Epithelial cell of esophagus (primary cell): ENCODE results near the gene ABAT.

ENCODE experiments used
- DNase-seq: peaks from one replicate; pipeline ENCODE4 v3.0.0; 2010; ENCODE audit warnings: low read depth
- H3K4me3 ChIP-seq: 2 replicates; pipeline ENCODE4 v1.5.1; 2011; ENCODE audit warnings: mild to moderate bottlenecking, low read length, control low read depth
- CTCF ChIP-seq: IDR thresholded peaks from 2 replicates; pipeline ENCODE4 v1.5.1; 2011; ENCODE audit warnings: low read depth, mild to moderate bottlenecking, low read length, control low read depth, inconsistent platforms; ENCODE audit not compliant: insufficient read depth; ENCODE audit errors: missing control alignments

Gene ABAT

DNA sequence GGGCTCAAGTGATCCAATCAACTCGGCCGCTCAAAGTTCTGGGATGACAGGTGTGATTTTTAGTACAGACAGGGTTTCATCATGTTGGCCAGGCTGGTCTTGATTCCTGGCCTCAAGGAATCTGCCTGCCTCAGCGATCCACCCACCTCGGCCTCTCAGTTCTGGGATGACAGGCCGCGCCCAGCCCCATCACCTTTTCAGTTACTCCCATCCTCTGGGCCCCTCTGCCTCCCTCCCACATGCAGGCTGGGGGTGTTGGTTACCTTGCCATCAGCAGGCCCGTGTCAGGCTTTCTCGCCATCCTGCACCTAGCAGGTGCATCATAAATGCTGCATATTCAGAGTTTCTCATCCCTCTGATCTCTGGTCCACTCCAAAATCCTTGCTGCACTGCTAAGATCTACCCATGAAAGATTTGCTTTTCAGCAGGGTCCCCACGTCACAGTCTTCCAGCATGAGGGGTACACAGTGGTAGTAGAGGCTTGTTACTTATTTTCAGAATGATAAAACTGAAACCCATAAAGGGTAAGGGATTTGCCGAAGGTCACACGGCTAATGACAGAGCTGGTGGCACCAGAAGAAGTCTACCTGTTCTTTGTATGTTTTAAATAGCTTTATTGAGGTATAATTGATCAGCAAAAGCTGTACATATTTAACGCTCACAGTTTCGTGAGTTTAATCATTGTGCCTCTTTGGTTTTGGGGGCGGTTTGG is 139.8 kb downstream of the ABAT start:
- no peak for DNase-seq
- no peak overlapping the region for H3K4me3 ChIP-seq
- TF ChIP-seq CTCF: no peak

DNA sequence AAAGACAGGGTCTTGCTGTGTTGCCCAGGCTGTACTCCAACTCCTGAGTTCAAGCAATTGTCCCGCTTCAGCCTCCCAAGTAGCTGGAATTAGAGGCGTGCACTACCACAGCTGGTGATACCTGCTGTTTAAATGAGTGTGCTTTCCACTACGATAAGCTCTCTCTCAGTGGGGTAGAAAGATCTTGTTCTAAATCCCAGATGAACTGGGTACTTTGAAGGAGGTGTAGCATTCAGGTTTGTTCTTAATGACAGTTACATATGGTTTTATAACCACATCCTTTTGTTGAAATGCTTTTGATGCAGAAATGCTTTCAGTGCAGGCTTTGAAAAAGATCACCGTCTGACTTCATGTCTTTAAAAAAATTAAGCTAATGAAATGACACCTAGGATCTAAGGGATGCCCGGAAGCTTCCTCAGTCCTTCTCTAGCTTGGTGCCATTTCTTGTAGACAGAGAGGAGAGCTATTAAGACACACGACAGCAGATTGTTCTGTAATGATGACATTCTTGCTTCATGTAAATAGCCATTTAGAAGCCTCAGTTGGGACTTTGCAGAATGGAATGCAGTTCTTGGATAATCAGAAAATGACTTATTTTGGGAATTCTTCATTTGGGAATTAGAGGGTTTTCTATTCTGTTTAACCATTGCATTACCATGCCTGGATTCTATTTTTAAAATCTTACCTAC is 142.7 kb downstream of the ABAT start:
- no peak overlapping the region for H3K4me3 ChIP-seq
- no peak for DNase-seq
- TF ChIP-seq CTCF: no peak

- H3K4me3 ChIP-seq: no peak overlapping the region
- DNase-seq: no peak
- TF ChIP-seq CTCF: no peak
Measured at GRCh38 chr16:8818504-8819270, 144.3 kb downstream of the ABAT start.

GRCh38 chr16:8819411-8820034 is 145.1 kb downstream of the ABAT start:
- no peak for TF ChIP-seq CTCF
- no peak for DNase-seq
- no peak overlapping the region for H3K4me3 ChIP-seq

DNA sequence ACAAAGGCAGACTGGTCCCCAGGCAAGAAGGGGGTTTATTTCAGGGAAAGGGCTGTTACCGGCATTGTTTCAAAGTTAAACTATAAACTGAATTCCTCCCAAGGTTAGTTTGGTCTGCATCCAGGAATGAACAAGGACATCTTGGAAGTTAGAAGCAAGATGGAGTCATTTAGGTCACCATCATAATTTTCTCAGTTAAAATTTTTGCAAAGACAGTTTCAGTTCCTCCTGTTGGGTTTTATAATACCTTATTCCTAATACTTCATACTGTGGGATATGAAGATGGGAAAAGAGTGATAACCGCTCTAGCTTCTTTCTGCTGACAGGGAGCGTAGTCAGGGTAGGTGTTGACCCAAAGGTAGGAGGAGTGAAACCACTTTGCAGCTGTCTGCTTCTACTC is 148.0 kb downstream of the ABAT start:
- DNase-seq: no peak
- TF ChIP-seq CTCF: no peak
- H3K4me3 ChIP-seq: no peak overlapping the region

DNA sequence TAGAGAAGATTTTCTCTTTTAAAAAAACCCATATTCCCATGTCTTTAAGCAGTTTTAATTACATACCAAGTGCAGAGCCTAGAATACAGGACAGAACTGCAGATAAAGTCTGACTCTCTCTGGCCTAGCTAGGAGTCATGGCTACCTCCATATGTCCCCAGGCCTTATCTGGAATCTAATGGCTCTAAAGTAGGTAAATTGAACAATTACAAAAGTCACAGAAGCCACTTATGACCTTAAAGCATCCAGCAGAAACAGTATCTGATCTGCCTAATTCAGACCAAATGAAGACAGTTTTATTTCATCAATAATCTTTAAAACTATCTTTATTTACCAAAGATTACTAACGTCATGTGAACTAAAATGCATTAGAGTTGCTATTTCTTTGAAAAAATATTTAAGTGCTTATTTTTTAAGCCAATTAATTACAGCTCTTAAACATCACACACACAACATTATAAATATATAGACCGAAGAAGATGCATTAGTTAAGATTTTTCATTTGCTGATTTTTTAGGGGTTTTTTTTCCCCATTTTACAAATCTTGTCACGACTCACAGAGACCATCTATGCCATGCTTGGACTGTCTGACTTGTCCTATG is 152.0 kb downstream of the ABAT start:
- DNase-seq: no peak
- no peak for TF ChIP-seq CTCF
- H3K4me3 ChIP-seq: no peak overlapping the region
